ENCODE data around the gene ADAMTS17. TPM values are rescaled to one million over a fixed set of nuclear protein-coding genes. Genes with fewer than 3 reads are reported as not detected.

The ADAMTS17 gene
- total and polyA plus RNA-seq, 8 donors, result 4.2 to 16.4 (median 10.8) TPM

DNA sequence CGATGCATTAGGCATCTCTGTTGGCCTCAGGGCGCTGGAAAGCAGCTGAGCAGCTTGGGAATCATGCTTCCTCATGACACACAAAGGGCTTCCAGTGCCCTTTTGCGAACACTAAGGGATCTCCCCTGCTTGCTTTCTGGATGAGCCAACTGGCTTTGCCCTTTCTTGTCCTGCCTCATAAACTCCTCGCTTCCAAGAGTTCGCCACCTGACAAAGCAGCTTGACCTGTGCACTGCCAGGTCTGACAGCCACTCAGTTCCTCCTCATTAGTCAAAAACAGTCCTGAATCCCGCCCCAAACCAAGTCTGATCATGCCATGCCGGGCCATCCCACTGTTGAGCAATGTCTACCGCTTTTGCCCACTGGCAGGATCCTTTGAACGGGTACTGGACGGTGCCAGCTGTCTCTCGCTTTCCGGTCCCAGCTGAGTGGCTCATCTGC is 343.1 kb downstream of the ADAMTS17 start:
- TF ChIP-seq, protein P1, sequence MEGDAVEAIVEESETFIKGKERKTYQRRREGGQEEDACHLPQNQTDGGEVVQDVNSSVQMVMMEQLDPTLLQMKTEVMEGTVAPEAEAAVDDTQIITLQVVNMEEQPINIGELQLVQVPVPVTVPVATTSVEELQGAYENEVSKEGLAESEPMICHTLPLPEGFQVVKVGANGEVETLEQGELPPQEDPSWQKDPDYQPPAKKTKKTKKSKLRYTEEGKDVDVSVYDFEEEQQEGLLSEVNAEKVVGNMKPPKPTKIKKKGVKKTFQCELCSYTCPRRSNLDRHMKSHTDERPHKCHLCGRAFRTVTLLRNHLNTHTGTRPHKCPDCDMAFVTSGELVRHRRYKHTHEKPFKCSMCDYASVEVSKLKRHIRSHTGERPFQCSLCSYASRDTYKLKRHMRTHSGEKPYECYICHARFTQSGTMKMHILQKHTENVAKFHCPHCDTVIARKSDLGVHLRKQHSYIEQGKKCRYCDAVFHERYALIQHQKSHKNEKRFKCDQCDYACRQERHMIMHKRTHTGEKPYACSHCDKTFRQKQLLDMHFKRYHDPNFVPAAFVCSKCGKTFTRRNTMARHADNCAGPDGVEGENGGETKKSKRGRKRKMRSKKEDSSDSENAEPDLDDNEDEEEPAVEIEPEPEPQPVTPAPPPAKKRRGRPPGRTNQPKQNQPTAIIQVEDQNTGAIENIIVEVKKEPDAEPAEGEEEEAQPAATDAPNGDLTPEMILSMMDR (IDR thresholded peaks at IDR 0.05), result no peak
- intact Hi-C loops (cut with DNase I), result no loop called here
- H3K4me1 ChIP-seq, result no peaks in the 10 kb centered on the region
- FAIRE-seq, result no peak
- DNase-seq, result peak in 1 of 6 donors; percentile 34
- no peak overlapping the region for H3K4me3 ChIP-seq
- no peak overlapping the region for H3K27ac ChIP-seq
- H3K36me3 ChIP-seq, result no peaks in the 10 kb centered on the region
- no peaks in the 10 kb centered on the region for H3K27me3 ChIP-seq
- 93 to 97% methylated on average over 12 of the region's 12 CpGs for WGBS, 2 donors
- no peaks in the 10 kb centered on the region for H3K9me3 ChIP-seq
- no peak for ATAC-seq

DNA sequence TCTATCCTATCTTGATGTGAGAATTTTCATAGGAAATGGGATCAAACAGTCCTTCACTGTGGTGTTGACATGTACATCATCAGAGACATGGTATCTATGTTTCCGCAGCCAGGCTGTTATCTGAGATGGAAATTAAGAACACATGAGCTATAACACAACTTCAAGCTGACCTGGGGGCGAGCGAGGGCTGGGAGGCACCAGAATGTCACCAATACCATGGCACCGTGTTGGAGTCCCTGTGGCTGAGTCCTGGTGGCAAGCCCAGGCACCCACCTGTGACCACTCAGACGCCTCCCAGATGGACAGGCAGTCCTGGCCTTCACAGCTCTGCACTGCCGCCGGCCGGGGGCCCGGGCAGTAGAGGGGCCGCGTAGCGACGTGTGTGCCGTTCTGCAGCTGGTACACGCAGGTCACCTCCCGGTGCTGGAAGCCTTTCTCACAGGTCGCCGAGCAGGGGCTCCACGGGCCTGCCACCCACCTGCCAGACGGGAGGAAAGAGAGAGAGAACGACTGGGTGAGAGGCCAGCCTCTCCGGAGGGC is 344.6 kb downstream of the ADAMTS17 start:
- WGBS, 2 donors, result 90 to 96% methylated on average over 22 of the region's 22 CpGs
- no peaks in the 10 kb centered on the region for H3K27me3 ChIP-seq
- no peak overlapping the region for H3K27ac ChIP-seq
- H3K4me1 ChIP-seq, result no peaks in the 10 kb centered on the region
- FAIRE-seq (no peak), DNase-seq (peak in 1 of 6 donors; percentile 36), ATAC-seq (no peak)
- H3K36me3 ChIP-seq, result peaks cover 0 to 5% (median 0%) of the 10 kb centered on the region in 3 donors
- H3K4me3 ChIP-seq, result no peak overlapping the region
- intact Hi-C loops (cut with DNase I), result no loop called here
- TF ChIP-seq, protein P1 (IDR thresholded peaks at IDR 0.05), result no peak
- no peaks in the 10 kb centered on the region for H3K9me3 ChIP-seq

DNA sequence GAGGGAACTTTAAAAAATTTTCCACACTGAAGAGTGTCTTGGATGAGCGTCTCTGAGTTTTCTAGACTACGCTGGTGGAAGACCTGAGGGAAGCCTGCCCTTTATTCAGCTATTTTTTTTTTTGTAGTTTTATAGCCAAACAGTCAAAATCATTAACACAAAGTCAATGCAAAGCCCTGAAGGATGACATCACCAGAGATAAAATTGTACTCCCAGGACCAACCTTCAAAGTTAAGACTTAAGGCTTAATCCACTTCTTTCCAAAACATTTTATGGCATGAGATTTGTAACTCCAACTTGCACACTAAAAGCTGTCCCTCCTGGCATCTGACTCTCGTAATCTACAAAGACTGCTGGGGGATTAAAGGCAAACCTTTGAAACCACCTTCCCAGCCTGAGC is 345.1 kb downstream of the ADAMTS17 start:
- WGBS, 2 donors, result 95% methylated on average over 3 of the region's 3 CpGs
- FAIRE-seq (no peak), ATAC-seq (no peak), DNase-seq (no peak)
- Histone ChIP-seq H3K27me3 (no peaks in the 10 kb centered on the region), H3K9me3 (no peaks in the 10 kb centered on the region), H3K27ac (no peak overlapping the region), H3K4me3 (no peak overlapping the region), H3K36me3 (peaks cover 0 to 5% (median 0%) of the 10 kb centered on the region in 3 donors), H3K4me1 (no peaks in the 10 kb centered on the region)
- TF ChIP-seq, protein P1 (IDR thresholded peaks at IDR 0.05), result no peak
- intact Hi-C loops (cut with DNase I), result no loop called here

DNA sequence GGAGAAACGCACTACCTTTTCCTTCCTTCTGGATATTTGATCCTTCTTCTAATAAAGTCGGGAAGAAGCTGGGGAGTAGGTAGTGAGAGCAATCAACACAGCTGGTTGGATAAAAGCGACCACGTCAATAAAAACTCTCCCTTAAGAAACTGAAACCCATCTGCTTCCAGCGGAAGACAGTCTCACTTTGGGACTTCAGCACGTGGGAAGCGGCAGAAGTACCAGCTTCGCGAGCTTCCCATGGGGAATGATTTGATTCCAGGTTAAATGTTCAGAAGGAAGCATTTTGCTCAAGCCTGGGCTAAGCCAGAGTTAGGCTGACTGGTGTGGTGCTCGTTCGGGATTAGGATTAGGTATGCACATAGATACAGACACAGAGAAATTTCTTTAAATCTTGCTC is 346.2 kb downstream of the ADAMTS17 start:
- Histone ChIP-seq H3K9me3 (no peaks in the 10 kb centered on the region), H3K4me1 (no peaks in the 10 kb centered on the region), H3K4me3 (no peak overlapping the region), H3K36me3 (peaks cover 0 to 5% (median 0%) of the 10 kb centered on the region in 3 donors), H3K27me3 (no peaks in the 10 kb centered on the region), H3K27ac (no peak overlapping the region)
- WGBS, 2 donors, result 90% methylated on average over 11 of the region's 11 CpGs
- ATAC-seq (no peak), FAIRE-seq (no peak), DNase-seq (no peak)
- intact Hi-C loops (cut with DNase I), result no loop called here
- TF ChIP-seq, protein P1 (IDR thresholded peaks at IDR 0.05), result no peak

DNA sequence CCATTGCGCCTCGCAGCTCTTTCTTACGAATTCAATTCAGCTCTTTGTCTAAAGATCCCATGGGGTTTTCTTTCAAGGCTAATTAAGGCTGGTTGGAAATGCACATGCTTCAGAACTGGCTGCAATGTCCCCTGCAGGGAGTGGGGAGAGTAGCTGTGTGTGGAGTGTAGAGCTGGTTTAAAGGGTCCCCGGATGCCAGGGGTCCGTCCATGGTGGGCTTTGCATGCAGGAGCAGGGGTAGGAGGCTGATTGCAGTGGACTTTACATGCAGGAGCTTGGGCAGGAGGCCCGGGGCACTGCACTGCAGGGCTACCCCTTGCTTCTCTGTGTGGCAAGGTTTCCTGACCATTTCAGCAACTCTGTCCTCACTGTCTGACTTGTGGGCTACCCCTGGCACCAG is 346.9 kb downstream of the ADAMTS17 start:
- TF ChIP-seq, protein P1 (IDR thresholded peaks at IDR 0.05), result no peak
- Histone ChIP-seq H3K4me3 (no peak overlapping the region), H3K4me1 (no peaks in the 10 kb centered on the region), H3K27ac (no peak overlapping the region), H3K9me3 (no peaks in the 10 kb centered on the region), H3K36me3 (peaks cover 0 to 5% (median 0%) of the 10 kb centered on the region in 3 donors), H3K27me3 (no peaks in the 10 kb centered on the region)
- intact Hi-C loops (cut with DNase I), result no loop called here
- peak in 2 of 6 donors; percentile 17 to 22 for DNase-seq
- FAIRE-seq, result no peak
- no peak for ATAC-seq
- 80 to 93% methylated on average over 6 of the region's 6 CpGs for WGBS, 2 donors
